H9 (cell line): ENCODE measurements around the gene FOXP4. TPM values are rescaled to one million over a fixed set of nuclear protein-coding genes. Genes with fewer than 3 reads are reported as not detected.

Experiments used
- DNase-seq: peaks from one replicate; pipeline ENCODE4 v3.0.0-alpha.2; 2017
- H2AFZ ChIP-seq: one replicate; pipeline ENCODE4 v1.6.1; 2013; ENCODE audit warnings: mild to moderate bottlenecking, low read length, control low read depth, moderate library complexity
- H2AK5ac ChIP-seq: 2 replicates; pipeline ENCODE4 v1.6.1; 2013; ENCODE audit warnings: low read length, control low read depth, mixed read lengths; ENCODE audit not compliant: insufficient read length
- H2BK120ac ChIP-seq: one replicate; pipeline ENCODE4 v1.6.1; 2013; ENCODE audit warnings: low read depth, mild to moderate bottlenecking, low read length, control low read depth, inconsistent platforms; ENCODE audit not compliant: poor library complexity, severe bottlenecking
- H2BK12ac ChIP-seq: 2 replicates; pipeline ENCODE4 v1.6.1; 2013; ENCODE audit warnings: low read length, control low read depth, mixed read lengths, low read depth; ENCODE audit not compliant: insufficient read length
- H2BK15ac ChIP-seq: 2 replicates; pipeline ENCODE4 v1.6.1; 2013; ENCODE audit warnings: low read depth, low read length, control low read depth
- H2BK20ac ChIP-seq: one replicate; pipeline ENCODE4 v1.6.1; 2013; ENCODE audit warnings: low read depth, mild to moderate bottlenecking, low read length, control low read depth, inconsistent platforms; ENCODE audit not compliant: poor library complexity, severe bottlenecking
- H2BK5ac ChIP-seq: 2 replicates; pipeline ENCODE4 v1.6.1; 2013; ENCODE audit warnings: low read length, control low read depth, mixed read lengths; ENCODE audit not compliant: insufficient read length
- H3K14ac ChIP-seq: 2 replicates; pipeline ENCODE4 v1.6.1; 2013; ENCODE audit warnings: low read length, control low read depth; ENCODE audit not compliant: insufficient read depth
- H3K18ac ChIP-seq: 2 replicates; pipeline ENCODE4 v1.6.1; 2013; ENCODE audit warnings: low read depth, mild to moderate bottlenecking, mixed read lengths, low read length, control low read depth; ENCODE audit not compliant: insufficient read length
- H3K23ac ChIP-seq: 2 replicates; pipeline ENCODE4 v1.6.1; 2013; ENCODE audit warnings: low read length, control low read depth, mixed read lengths, low read depth; ENCODE audit not compliant: insufficient read length
- H3K23me2 ChIP-seq: 2 replicates; pipeline ENCODE4 v1.6.1; 2013; ENCODE audit warnings: low read depth, mild to moderate bottlenecking, mixed read lengths, low read length, control low read depth; ENCODE audit not compliant: insufficient read length, poor library complexity, severe bottlenecking
- H3K27ac ChIP-seq: 2 replicates; pipeline ENCODE4 v1.5.1; 2013; ENCODE audit warnings: low read length, control low read depth, mixed read lengths, low read depth; ENCODE audit not compliant: insufficient read length
- H3K27me3 ChIP-seq: 2 replicates; pipeline ENCODE4 v1.6.1; 2013; ENCODE audit warnings: low read length, control low read depth, inconsistent platforms; ENCODE audit not compliant: insufficient read depth
- H3K4ac ChIP-seq: 2 replicates; pipeline ENCODE4 v1.6.1; 2013; ENCODE audit warnings: low read depth, mild to moderate bottlenecking, control low read depth, inconsistent platforms, low read length, moderate library complexity
- H3K4me1 ChIP-seq: 2 replicates; pipeline ENCODE4 v1.6.1; 2013; ENCODE audit warnings: low read length, control low read depth, inconsistent platforms; ENCODE audit not compliant: insufficient read depth
- H3K4me2 ChIP-seq: 2 replicates; pipeline ENCODE4 v1.6.1; 2013; ENCODE audit warnings: low read length, control low read depth, mixed read lengths; ENCODE audit not compliant: insufficient read length, insufficient read depth
- H3K56ac ChIP-seq: 2 replicates; pipeline ENCODE4 v1.6.1; 2013; ENCODE audit warnings: low read depth, mild to moderate bottlenecking, mixed read lengths, low read length, control low read depth; ENCODE audit not compliant: insufficient read length
- H3K79me1 ChIP-seq: 2 replicates; pipeline ENCODE4 v1.6.1; 2013; ENCODE audit warnings: low read depth, mild to moderate bottlenecking, moderate library complexity, low read length, control low read depth, inconsistent platforms; ENCODE audit not compliant: insufficient read depth, poor library complexity, severe bottlenecking
- H3K79me2 ChIP-seq: 2 replicates; pipeline ENCODE4 v1.6.1; 2013; ENCODE audit warnings: low read length, control low read depth, inconsistent platforms; ENCODE audit not compliant: insufficient read depth
- H3K9ac ChIP-seq: 2 replicates; pipeline ENCODE4 v1.6.1; 2013; ENCODE audit warnings: low read length, control low read depth, mixed read lengths; ENCODE audit not compliant: insufficient read length; ENCODE audit errors: extremely low read depth
- H3K9me3 ChIP-seq: one replicate; pipeline ENCODE4 v1.6.1; 2013; ENCODE audit warnings: low read depth, low read length, inconsistent platforms; ENCODE audit not compliant: control insufficient read depth
- H3T11ph ChIP-seq: one replicate; pipeline ENCODE4 v1.6.1; 2013; ENCODE audit warnings: mild to moderate bottlenecking, low read length, control low read depth, inconsistent platforms
- H4K20me1 ChIP-seq: one replicate; pipeline ENCODE4 v1.6.1; 2013; ENCODE audit not compliant: control insufficient read depth, insufficient read length, insufficient read depth
- H4K5ac ChIP-seq: 2 replicates; pipeline ENCODE4 v1.6.1; 2013; ENCODE audit warnings: low read depth, mild to moderate bottlenecking, mixed read lengths, low read length, control low read depth; ENCODE audit not compliant: insufficient read length
- H4K8ac ChIP-seq: replicated peaks from 2 replicates; pipeline ENCODE4 v1.6.1; 2013; ENCODE audit warnings: low read length, control low read depth, mixed read lengths, low read depth; ENCODE audit not compliant: insufficient read length
- H4K91ac ChIP-seq: 2 replicates; pipeline ENCODE4 v1.6.1; 2013; ENCODE audit warnings: low read depth, mild to moderate bottlenecking, moderate library complexity, mixed read lengths, low read length, control low read depth; ENCODE audit not compliant: insufficient read length
- H3K27ac Mint-ChIP-seq, 3 experiments: 2 replicates in 2 of 3; 3 replicates in 1 of 3; pipeline ENCODE4 v1.8.0; 2020 to 2021; ENCODE audit warnings: mixed read lengths in 3 of 3, mild to moderate bottlenecking in 1 of 3, moderate library complexity in 1 of 3
- H3K27me3 Mint-ChIP-seq: 2 replicates; pipeline ENCODE4 v1.8.0; 2021; ENCODE audit warnings: low read depth, mild to moderate bottlenecking, moderate library complexity, mixed read lengths
- H3K36me3 Mint-ChIP-seq, 3 experiments: 2 replicates in 2 of 3; 3 replicates in 1 of 3; pipeline ENCODE4 v1.8.0; 2020 to 2021; ENCODE audit warnings: low read depth in 3 of 3, mixed read lengths in 3 of 3; ENCODE audit not compliant: insufficient read depth in 1 of 3
- H3K4me1 Mint-ChIP-seq, 2 experiments: 2 replicates each; pipeline ENCODE4 v1.8.0; 2020; ENCODE audit warnings: mixed read lengths in 2 of 2
- H3K4me3 Mint-ChIP-seq, 2 experiments: 2 replicates in 1 of 2; 3 replicates in 1 of 2; pipeline ENCODE4 v1.8.0; 2020 to 2021; ENCODE audit warnings: mild to moderate bottlenecking in 2 of 2, mixed read lengths in 2 of 2, moderate library complexity in 1 of 2
- H3K9me3 Mint-ChIP-seq, 2 experiments: 2 replicates in 1 of 2; 3 replicates in 1 of 2; pipeline ENCODE4 v1.8.0; 2020; ENCODE audit warnings: mild to moderate bottlenecking in 2 of 2, mixed read lengths in 2 of 2, moderate library complexity in 1 of 2
- CTCF ChIP-seq: fragments of 200-600 bp; sonication (generic); conservative IDR thresholded peaks from 3 replicates; pipeline ENCODE4 v1.8.0; 2021; ENCODE audit warnings: antibody characterized with exemption, mild to moderate bottlenecking
- WGBS: extraction: QIAGEN DNeasy Blood & Tissue Kit; methylation state at CpG from one replicate; pipeline ENCODE4 v1.1.7; 2013; ENCODE audit warnings: missing lambda C conversion rate, low lambda C conversion rate, mixed read lengths; ENCODE audit not compliant: insufficient read length; ENCODE audit errors: extremely low coverage; 5-methylcytosine and 5-hydroxymethylcytosine counted together
- total RNA-seq: library from RNA; stranded (reverse); gene quantifications from 2 replicates; pipeline ENCODE4 v1.2.1, GENCODE V29; 2021

The FOXP4 gene
- total RNA-seq, 1 experiment from 2014 or later, result 18.2 TPM

GRCh38 chr6:41648070-41648585, 101.9 kb downstream of the FOXP4 start:
- no peak overlapping the region for H4K8ac ChIP-seq
- H3K27ac Mint-ChIP-seq, result peak overlapping the region in 1 of 3 experiments; percentile 70; a peak in 2 of 7 replicates
- no peak overlapping the region for H3K56ac ChIP-seq
- H3K79me1 ChIP-seq, result no peaks in the 10 kb centered on the region
- H3K4me1 ChIP-seq, result peaks cover 6% of the 10 kb centered on the region; the same call in 1 of the 2 replicates
- no peak overlapping the region for H2BK120ac ChIP-seq
- no peak overlapping the region for H3K9ac ChIP-seq
- no peak overlapping the region for H2BK12ac ChIP-seq
- H2AFZ ChIP-seq, result no peak overlapping the region
- no peak overlapping the region for H2AK5ac ChIP-seq
- H3K36me3 Mint-ChIP-seq, result peaks cover 26 to 56% (median 33%) of the 10 kb centered on the region in 3 experiments; a peak in 6 of 7 replicates
- H3K4ac ChIP-seq, result no peak overlapping the region
- H3K79me2 ChIP-seq, result no peaks in the 10 kb centered on the region
- H2BK20ac ChIP-seq, result no peak overlapping the region
- no peaks in the 10 kb centered on the region for H3K9me3 Mint-ChIP-seq
- H3K27me3 Mint-ChIP-seq, result peaks cover under 1% of the 10 kb centered on the region; the same call in 1 of the 2 replicates
- no peak overlapping the region for H3K27ac ChIP-seq
- no peak overlapping the region for H2BK15ac ChIP-seq
- H3K9me3 ChIP-seq, result no peaks in the 10 kb centered on the region
- DNase-seq, result no peak
- no peak overlapping the region for H4K5ac ChIP-seq
- H4K20me1 ChIP-seq, result no peaks in the 10 kb centered on the region
- no peak for TF ChIP-seq CTCF
- H3K23ac ChIP-seq, result no peak overlapping the region
- no peak overlapping the region for H3T11ph ChIP-seq
- no peak overlapping the region for H3K18ac ChIP-seq
- no peaks in the 10 kb centered on the region for H3K27me3 ChIP-seq
- no peak overlapping the region for H3K14ac ChIP-seq
- no peak overlapping the region for H2BK5ac ChIP-seq
- no peaks in the 10 kb centered on the region for H3K23me2 ChIP-seq
- no peak overlapping the region for H4K91ac ChIP-seq
- peaks cover 26 to 32% of the 10 kb centered on the region in 2 experiments for H3K4me1 Mint-ChIP-seq
- H3K4me2 ChIP-seq, result no peak overlapping the region
- no CpG with 5 or more reads among the region's 7 CpGs for WGBS
- H3K4me3 Mint-ChIP-seq, result no peak overlapping the region
